Stimulated activated CD4-positive, alpha-beta T cell treated with anti-CD3 and anti-CD28 coated beads, Interleukin-1b, Interleukin-23, amount 100 ng/mL, for 48 hours (primary cell): Measurements from ENCODE around the gene CDC123.
"Not testable (repeated sequence)": the region's sequence is repeated elsewhere in the genome, so short reads cannot be mapped to it uniquely, and the experiment has no call there.

Experiments
- DNase-seq: peaks from one replicate; pipeline ENCODE4 v3.0.0-alpha.2; 2020

CDC123 gene

DNA sequence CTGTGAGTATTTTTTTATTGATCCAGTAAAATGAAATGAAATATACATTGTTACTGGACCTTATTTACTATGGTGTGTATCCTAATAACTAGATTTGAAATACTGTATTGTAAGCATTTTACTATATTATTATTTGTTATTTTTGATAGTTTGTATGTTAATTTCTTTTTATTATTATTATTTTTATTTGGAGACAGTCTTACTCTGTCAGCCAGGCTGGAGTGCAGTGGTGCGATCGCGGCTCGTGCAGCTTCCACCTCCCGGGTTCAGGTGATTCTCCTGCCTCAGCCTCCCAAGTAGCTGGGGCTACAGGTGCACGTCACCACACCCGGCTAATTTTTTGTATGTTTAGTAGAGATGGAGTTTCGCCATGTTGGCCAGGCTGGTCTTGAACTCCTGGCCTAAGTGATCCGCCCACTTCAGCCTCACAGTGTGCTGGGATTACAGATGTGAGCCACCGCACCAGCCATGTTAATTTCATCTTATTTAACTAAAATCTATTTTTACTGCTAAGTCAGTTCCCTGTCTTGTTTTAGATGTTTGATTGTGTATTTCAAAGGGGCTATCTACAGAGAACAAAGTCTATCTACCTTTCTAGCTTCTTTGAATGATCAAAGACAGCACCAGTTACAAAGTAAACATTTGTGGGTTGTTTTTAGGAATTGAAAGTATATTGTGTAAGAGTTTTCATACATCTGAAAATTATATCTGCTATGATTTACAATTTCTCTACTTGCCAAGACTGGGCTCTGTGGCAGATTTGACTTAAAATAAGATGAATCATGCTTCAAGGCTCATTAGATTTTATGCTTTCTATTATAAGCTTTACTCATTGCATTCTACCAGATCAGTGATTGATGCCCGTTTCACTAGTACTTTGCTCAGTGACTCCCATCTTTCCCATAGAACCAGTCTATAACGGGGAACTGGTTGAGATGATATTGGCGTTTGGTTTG is 41.6 kb downstream of the CDC123 start:
- no peak for DNase-seq

DNA sequence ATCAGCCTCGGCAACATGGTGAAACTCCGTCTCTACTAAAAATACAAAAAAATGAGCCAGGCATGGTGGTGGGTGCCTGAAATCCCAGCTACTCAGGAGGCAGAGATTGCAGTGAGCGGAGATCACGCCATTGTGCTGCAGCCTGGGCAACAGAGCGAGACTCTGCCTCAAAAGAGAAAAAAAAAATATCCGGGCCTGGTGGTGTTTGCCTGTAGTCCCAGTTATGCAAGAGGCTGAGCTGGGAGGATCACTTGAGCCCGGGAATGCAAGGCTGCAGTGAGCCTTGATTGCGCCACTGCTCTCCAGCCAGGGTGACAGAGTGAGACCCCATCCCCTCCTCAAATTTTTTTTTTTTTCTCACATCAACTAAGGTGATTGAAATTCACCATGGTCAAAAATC is 42.8 kb downstream of the CDC123 start:
- no peak for DNase-seq

DNA sequence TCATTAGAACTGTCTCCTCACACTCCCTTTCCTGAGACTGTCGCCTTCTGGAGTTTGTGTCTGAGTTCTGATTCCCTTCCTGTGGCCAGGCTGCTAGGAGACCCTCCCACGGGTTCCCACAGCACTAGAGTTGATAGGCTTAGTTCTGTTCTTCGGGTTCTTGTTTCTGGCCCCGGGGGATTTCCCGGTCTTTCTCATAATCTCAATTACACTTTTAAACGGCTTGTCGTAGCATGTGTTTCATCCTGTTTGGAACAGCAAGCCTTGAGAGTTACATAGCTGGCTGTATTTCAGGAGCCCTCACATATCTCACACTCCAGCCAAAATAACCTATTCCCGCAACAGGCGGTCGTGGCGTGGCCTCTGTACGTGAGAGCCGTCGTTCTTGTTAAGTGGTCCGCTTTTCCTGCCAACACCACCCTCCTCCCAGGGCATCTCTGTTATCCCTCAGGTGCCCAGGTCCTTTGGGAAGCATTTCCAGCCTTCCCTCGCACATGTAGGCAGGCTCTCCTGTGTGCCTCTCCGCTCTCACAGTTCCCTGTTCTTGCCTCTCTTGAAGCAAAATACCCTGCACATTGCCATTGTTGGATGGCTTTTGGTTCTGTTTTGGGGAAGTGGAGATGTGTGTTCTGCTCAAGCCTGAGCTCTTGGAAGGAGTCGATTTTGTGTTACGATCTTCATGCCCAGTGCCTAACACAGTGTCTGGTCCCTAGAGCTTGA is 46.0 kb downstream of the CDC123 start:
- DNase-seq: peak; percentile 55

DNA sequence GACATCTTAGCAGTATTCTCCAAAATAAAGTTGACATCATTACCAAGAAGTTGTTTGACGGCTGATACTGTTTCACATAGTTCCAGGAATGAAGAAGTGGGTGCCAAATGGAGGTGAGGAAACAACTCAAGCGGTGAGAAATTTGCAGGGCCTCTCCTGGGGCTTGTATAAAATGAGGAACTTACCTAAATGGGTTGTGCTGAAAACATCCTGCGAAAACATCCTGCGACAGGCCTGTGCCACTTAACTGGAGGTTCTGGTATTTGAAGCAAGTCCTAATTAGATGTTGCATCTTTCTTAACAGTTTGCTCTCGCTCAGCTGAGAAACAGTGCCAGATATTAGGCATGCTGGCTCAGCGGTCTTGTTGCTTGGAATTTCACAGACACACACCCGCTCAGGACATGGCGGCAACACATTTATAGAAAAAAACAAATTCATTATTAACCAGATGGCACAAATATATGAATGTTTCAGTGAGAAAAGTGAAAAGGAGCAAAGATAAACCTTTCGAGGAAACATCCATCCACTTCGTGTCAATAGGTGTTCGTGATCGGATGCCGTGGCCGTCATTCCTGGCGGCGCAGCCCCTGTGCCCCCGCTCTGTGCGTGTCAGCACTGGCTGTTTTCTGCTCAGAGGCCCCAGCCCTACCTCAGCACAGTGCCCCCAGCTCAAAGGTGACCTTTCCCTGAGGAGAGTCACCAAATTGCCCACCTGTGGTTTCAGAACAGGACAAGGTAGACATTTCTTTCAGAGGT is 48.1 kb downstream of the CDC123 start:
- no peak for DNase-seq

DNA sequence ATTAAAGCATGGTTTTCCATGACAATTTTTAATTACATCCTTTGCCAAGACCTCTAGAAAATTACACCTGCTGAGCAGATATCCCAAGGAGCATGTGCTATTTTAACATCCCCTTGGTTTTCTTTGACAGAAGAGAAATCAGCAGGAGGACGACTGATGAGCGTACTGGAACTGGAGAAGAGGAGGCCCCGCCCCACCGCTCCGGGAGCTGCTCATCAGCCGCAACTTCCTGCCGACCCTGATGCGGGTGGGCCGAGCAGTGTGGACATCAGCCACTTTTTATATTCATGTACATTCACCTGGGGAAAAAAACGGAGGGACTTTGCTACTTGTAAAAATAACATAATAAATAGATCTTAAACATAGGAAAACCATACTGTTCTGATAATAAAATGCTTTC is 54.2 kb downstream of the CDC123 start:
- no peak for DNase-seq

DNA sequence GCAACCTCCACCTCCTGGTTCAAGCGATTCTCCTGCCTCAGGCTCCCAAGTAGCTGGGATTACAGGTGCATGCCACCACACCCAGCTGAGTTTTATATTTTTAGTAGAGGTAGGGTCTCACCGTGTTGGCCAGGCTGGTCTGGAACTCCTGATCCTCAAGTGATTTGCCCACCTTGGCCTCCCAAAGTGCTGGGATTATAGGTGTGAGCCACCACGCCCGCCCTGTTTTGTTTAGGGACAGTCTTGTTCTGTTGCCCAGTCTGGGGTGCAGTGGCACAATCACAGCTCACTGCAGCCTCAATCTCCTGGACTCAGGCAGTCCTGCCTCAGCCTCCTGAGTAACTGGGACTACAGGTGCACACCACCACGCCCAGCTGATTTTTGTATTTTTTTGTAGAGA is 54.7 kb downstream of the CDC123 start:
- not testable (repeated sequence) for DNase-seq

DNA sequence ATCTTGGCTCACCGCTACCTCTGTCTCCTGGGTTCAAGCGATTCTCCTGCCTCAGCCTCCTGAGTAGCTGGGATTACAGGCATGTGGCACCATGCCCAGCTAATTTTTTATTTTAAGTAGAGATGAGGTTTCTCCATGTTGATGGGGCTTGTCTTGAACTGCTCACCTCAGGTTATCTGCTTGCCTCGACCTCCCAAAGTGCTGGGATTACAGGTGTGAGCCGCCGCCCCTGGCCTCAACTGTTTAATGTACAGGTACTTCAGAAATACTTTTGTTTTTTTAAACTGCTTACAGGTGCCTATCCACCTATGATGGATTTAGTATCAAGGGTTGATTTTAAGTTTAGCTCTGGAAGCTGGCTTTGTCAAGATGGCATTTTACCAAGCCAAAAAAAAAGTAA is 55.6 kb downstream of the CDC123 start:
- no peak for DNase-seq

DNA sequence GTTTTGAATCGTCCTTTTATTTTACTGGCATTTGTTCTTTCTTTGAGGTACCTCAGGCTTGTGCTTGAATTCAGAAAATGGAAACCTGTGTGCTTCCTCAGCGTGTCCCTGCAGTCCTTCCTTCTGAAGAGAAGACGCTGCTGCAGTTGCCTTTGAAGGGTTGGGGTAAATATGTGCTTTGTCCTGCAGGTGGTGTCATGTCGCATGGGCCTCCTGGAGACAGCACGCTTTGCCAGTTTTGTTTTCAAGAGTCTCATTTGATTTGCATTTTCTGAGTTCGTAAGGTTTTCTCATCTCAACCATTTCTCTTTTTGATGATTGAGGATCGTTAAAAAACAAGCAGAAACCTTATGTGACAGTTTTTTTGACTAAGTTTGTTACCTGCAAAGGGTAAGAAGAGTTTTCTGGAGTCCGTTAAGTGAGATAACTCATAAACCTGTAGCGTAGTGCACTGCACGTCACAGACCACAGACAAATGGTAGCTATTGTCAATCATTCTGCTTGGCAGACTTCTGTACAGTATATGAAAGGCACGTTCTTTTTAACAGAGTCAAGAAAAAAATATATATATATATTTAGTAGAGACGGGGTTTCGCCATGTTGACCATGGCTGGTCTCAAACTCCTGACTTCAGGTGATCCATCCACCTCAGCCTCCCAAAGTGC is 57.0 kb downstream of the CDC123 start:
- no peak for DNase-seq

DNA sequence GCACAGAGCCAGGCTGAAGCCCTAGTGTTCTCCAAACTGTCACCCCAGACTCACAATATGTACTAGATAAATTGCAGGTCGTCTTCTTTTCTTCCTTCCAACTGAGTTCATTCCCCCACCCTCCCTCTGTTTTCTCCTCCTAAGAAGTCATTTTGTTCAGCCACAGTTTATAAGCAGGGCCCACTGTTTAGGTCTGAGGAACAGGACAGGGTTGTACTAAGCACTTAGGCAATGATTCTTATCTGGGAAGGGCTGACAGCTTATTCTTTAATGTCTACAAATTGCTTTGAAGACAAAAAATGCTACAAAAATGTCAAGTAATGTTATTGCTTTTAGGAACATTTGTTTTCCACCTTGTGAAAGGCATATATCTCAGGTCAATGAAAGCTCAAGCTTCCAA is 59.1 kb downstream of the CDC123 start:
- no peak for DNase-seq

DNA sequence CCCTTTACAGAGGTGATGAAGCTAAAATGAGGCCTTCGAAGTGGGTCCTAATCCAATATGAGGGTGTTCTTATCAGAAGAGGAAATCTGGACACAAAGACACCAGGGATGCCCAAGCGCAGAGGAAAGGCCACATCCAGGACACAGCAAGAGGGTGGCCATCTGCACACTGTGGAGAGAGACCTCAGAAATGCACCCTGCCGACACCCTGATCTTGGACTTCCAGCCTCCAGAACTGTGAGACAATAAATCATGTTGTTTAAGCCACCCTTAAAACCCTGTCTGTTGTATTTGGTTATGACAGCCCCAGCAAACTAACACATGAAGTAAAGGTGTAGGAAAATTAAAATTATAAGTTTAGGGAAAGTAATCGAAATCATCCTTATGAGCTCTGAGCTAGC is 64.0 kb downstream of the CDC123 start:
- DNase-seq: no peak

DNA sequence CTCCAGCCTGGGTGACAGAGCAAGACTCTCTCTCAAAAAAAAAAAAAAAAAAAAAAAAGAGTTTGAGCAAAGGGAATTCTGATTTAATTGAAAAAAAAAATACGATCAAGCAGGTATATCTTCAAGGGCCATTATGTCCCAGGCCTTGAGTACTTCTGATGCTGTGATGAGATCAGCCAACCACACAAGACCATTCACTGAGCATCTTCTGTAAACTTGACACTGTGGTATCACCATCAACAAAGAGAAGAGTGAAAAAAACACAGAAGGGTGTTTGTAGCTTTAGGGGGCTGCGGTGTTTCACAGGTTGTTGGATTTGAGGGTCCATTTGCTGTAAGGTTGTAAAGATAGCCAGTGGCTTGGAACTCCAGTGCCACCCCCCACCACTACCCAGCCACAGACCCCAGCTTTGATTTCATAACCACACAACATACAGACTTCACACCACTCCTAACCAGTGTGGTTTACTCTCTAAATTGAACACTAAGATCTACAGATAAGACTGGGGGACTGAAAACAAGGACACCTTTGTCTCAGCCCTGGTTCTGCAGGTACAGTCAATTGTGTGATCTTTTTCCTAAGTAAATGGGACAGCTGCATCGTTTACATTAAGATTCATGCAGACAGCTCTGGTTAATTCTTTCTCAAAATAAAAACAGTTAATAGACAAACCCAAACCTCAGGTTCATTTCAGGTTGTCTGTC is 66.4 kb downstream of the CDC123 start:
- no peak for DNase-seq

DNA sequence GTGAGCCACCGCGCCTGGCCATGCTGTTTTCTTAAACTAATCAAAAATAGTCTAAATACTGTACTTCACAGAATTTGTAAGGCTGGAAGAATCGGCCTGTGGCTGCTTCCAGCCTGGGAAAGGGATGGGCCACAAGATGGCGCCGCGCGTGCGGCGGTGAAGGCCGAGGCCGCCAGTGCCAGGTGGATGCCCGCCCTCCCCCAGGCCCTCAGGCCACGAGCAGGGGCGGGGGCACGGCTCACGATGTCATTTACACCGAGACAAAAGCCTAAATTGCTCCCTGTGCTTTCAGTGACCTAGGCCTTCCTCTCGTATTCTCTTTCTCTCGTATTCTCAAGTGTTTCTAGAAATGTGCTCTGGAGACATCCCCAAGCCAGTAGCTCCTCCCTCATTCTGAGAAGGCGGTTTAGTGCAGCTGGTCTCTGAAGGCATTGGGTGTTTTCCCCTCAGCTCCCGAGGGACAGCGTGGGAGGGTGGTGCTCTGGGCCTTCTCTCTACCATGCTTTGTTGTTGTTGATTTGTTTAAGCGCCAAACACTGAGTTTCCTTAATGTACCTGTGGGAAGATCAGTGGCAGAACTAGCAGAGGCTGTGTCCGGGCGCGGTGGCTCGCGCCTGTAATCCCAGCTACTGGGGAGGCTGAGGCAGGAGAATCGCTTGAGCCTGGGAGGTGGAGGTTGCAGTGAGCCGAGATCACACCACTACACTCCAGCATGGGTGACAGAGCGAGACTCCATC is 68.4 kb downstream of the CDC123 start:
- DNase-seq: peak; percentile 71

DNA sequence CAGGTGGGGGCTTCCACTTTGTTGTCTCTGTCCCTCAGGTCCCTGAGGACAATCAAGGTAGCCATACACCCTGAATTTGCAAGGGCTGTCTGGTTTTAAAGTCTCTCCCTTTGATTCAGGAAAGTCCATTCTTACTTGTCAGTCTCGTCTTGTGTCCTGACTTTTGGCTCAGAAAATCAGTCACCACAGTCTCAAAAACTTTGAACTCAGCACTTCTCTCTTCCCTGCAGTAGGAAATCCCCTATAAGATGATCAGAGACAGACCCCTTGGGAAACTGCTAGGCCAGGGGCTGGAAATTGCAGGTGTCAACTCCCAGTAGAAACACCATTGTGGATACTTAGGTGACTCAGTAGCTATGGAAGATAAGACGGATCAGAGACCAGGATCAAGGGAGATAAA is 73.1 kb downstream of the CDC123 start:
- no peak for DNase-seq

DNA sequence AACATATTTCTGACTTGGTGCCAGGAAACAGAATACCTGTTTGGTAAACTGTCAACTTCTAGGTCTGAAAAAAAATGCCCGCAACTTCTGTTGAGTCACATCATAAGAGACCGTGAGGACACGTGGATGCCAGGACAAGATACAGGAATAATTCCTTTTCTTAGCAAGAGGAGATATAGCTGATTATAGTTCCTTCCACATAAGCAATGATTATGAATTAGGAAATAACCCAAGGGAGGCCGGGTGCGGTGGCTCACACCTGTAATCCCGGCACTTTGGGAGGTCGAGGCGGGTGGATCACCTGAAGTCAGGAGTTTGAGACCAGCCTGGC is 75.2 kb downstream of the CDC123 start:
- DNase-seq: no peak

DNA sequence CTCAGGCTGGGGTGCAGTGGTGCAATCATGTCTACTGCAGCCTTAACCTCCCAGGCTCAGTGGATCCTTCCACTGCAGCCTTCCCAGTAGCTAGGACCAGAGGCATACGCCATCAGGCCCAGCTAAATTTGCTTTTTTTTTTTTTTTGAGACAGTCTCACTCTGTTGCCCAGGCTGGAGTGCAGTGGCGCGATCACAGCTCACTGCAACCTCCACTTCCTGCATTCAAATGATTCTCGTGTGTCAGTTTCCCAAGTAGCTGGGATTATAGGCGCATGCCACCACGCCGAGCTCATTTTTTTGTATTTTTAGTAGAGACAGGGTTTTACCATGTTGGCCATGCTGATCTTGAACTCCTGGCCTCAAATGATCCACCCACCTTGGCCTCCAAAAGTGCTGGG is 81.9 kb downstream of the CDC123 start:
- DNase-seq: not testable (repeated sequence)

DNA sequence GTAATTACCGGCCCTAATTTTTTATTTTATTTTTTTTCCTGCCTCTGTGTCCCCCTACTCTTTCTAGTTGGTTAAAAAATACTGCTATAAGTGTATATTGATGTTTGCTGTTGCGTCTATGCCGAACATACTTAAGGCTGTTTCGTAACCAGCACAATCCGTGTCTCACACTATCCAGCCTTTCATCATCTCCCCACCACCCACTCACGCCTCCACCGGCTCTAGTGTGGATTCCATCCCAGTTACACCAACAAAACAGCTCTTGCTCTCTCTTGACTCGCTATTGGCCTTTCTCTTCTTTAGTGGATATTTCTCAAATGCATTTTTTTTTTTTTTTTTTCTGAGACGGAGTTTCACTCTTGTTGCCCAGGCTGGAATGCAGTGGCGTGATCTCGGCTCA is 83.3 kb downstream of the CDC123 start:
- no peak for DNase-seq

DNA sequence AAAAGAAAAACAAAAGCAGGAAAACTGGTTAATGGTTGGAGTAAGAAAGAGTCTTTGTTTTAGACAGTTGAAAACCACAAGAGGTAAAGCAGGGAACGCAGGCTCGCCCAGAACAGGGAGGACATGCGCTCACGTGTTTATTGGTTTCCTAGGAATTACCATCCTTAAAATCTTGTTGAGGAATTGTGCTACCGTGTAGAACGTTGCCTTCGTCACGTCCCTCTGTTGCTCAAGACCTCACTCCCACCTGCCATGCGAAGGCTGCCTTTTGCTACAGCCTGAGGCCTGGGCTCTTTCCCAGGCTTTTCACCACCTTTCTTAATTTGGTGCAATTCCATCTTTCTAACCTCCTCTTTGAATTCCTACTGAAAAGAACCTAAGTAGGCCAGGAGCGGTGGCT is 91.8 kb downstream of the CDC123 start:
- DNase-seq: no peak

DNA sequence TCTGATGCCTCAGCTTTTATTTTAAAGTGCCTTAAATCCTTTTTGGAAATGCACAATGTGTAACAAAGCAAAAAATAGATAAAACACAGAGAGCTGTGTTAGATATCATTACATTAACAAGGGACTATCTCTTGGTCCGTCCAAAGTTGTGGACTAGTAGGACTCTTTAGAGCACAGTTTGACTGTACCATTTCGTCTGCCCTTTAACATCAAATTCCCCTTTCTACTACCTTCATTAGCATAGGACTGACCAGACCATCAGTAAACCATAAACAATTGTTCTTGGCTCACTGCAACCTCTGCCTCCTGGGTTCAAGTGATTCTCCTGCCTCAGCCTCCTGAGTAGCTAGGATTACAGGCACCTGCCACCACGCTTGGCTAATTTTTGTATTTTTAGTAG is 101.8 kb downstream of the CDC123 start:
- DNase-seq: not testable (repeated sequence)

DNA sequence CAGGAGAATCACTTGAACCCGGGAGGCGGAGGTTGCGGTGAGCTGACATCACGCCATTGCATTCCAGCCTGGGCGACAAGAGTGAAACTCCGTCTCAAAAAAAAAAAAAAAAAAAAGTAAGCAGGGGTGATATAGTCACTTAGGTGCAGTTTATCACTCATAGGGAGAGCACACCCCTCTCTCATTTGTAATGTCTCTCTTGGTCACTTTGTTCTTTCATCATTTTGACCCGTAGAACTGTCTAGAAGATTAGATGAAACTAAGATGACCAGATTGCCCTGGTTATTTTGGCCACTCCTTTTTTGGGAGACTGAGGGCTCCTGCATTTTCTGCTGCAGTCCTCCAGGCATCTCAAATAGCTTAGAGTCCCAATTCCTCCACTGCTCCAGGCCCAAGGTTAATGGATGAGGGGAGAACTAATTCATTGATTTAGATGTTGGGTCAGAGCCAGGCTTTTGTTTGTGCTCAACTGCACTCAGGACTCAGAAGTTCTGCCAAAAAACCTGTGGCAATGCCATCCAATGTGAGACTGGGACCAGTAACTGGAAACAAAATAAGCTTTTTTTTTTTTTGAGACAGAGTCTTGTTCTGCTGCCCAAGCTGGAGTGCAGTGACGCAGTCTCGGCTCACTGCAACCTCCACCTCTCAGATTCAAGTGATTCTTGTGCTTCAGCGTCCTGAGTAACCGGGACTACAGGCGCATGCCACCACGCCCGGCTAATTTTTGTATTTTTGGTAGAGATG is 103.4 kb downstream of the CDC123 start:
- no peak for DNase-seq
